ENCODE measurements around the gene UNC5C.
A peak's percentile ranks its signal among the peaks of the same experiment; 100 is the strongest.

Gene UNC5C

DNA sequence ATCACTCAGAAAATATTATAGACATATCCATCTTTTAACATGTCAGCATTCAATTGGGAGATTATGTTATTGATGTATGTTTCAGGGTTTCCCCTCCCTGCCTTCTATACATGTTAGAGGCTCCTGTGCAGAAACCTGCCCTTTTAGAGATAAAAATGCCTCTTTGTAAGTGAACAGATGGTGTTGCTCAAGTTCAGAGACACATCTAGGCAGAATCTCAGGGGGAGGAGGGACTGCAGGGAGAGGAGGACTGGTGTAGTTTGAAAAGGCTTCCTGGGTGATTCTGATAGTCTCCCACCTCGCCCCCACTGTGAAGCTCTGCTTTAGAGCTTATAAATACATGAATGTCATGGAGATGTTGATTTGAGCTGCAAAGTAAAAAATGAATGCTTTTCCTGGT, 12.0 kb upstream of the UNC5C start:
- H3K9ac ChIP-seq (ENCODE audit: low read length) = no peak overlapping the region
- no peaks in the 10 kb centered on the region for H3K36me3 ChIP-seq (ENCODE audit: control insufficient read depth, insufficient read depth, low read length)
- H3K4me1 ChIP-seq (ENCODE audit: control insufficient read depth, low read depth, low read length) = no peaks in the 10 kb centered on the region
- H2BK5ac ChIP-seq (ENCODE audit: low read length) = no peak overlapping the region
- H3K27me3 ChIP-seq (ENCODE audit: insufficient read depth, low read length, poor library complexity) = no peaks in the 10 kb centered on the region
- no peak overlapping the region for H3K27ac ChIP-seq (ENCODE audit: low read depth, low read length)
- H3K79me2 ChIP-seq (ENCODE audit: control insufficient read depth, insufficient read depth, low read length) = no peaks in the 10 kb centered on the region
- no peak overlapping the region for H2BK15ac ChIP-seq (replicated peaks; ENCODE audit: low read depth)
- H3K4ac ChIP-seq (ENCODE audit: low read depth, low read length) = no peak overlapping the region
- no peak overlapping the region for H3K4me3 ChIP-seq (ENCODE audit: low read length)
- no peak overlapping the region for H3K56ac ChIP-seq (ENCODE audit: low read length)
- H3K23ac ChIP-seq (ENCODE audit: low read length) = no peak overlapping the region
- H2BK120ac ChIP-seq (ENCODE audit: low read depth, low read length) = no peak overlapping the region
- no peak overlapping the region for H2AK5ac ChIP-seq (ENCODE audit: low read length)
- no peaks in the 10 kb centered on the region for H3K79me1 ChIP-seq (ENCODE audit: low read length)
- H4K5ac ChIP-seq (ENCODE audit: low read length) = no peak overlapping the region
- no peak overlapping the region for H3K18ac ChIP-seq (ENCODE audit: low read length)
- no peak overlapping the region for H3K4me2 ChIP-seq (ENCODE audit: low read length)
- WGBS (ENCODE audit: extremely low coverage, insufficient coverage, low lambda C conversion rate) = no CpG with 5 or more reads among the region's 1 CpG
- DNase-seq = no peak
- no peak overlapping the region for H4K8ac ChIP-seq (ENCODE audit: low read depth, low read length)

DNA sequence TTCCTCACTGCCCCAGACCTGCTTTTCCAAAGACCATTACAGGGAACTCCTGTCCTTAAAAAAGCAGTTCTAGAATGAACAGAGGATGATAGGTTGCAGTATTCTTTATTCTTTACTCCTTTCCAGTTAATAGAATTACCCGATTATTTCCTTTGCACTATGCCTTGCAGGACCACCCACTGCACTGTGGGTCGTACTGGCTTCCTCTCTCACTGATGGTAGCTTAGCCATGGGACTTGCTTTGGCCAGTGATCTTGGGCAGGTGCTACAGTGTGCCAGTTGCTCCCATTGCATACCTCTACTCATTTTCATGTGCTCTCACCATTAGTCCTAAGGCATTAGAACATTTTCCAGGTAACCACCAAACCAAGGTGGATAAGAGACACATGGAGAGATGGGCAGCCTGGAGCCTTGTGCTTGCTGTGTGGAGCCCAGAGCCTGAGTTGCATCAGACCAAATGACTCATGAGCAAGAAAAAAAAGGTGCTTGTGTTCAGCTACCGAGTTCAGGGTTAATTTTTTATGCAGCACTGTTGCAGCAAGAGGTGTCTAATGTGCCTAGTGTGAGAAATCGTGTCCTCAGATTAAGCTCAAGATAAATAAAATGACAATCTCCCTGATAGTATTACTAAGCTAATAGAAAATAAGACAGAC, 7.6 kb upstream of the UNC5C start:
- H3K4ac ChIP-seq (ENCODE audit: low read depth, low read length) = no peak overlapping the region
- no peak overlapping the region for H3K18ac ChIP-seq (ENCODE audit: low read length)
- H4K8ac ChIP-seq (ENCODE audit: low read depth, low read length) = no peak overlapping the region
- no peaks in the 10 kb centered on the region for H3K36me3 ChIP-seq (ENCODE audit: control insufficient read depth, insufficient read depth, low read length)
- H3K9ac ChIP-seq (ENCODE audit: low read length) = no peak overlapping the region
- no peak overlapping the region for H2AK5ac ChIP-seq (ENCODE audit: low read length)
- no peak overlapping the region for H3K23ac ChIP-seq (ENCODE audit: low read length)
- WGBS (ENCODE audit: extremely low coverage, insufficient coverage, low lambda C conversion rate) = no CpG with 5 or more reads among the region's 4 CpGs
- H3K4me1 ChIP-seq (ENCODE audit: control insufficient read depth, low read depth, low read length) = no peaks in the 10 kb centered on the region
- no peak overlapping the region for H3K27ac ChIP-seq (ENCODE audit: low read depth, low read length)
- H2BK120ac ChIP-seq (ENCODE audit: low read depth, low read length) = no peak overlapping the region
- H3K27me3 ChIP-seq (ENCODE audit: insufficient read depth, low read length, poor library complexity) = no peaks in the 10 kb centered on the region
- H3K79me2 ChIP-seq (ENCODE audit: control insufficient read depth, insufficient read depth, low read length) = no peaks in the 10 kb centered on the region
- H4K5ac ChIP-seq (ENCODE audit: low read length) = no peak overlapping the region
- H2BK5ac ChIP-seq (ENCODE audit: low read length) = no peak overlapping the region
- DNase-seq = peak; percentile 42
- H2BK15ac ChIP-seq (replicated peaks; ENCODE audit: low read depth) = no peak overlapping the region
- H3K4me3 ChIP-seq (ENCODE audit: low read length) = no peak overlapping the region
- H3K4me2 ChIP-seq (ENCODE audit: low read length) = no peak overlapping the region
- H3K79me1 ChIP-seq (ENCODE audit: low read length) = no peaks in the 10 kb centered on the region
- no peak overlapping the region for H3K56ac ChIP-seq (ENCODE audit: low read length)

DNA sequence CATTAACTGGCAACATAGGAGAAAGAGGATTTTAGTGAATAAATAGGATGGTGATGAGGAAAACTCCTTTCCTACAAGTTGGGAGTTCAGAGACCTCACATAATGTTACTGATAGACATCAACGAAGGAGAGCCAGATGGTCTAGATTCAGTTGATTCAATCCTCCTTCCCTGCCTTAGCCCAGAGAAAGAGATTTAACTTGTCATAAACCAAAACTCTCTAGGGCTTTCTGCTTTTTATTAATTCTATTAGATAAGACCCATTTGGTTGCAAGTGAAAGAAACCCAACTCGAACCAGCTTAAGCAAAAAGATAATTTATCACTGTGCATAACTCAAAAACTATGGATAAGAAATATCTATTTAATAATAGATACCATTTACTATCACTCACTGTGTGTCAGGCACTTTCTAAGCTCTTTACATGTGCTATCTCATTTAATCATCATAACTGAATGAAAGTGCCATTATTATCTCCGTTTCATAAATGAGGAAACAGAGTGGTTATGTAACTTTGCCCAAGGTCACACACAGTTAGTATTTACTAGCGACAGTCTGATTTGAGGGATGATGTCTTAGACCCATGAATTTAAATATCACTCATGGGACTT, 4.3 kb upstream of the UNC5C start:
- no peak overlapping the region for H3K4me3 ChIP-seq (ENCODE audit: low read length)
- no peak overlapping the region for H3K27ac ChIP-seq (ENCODE audit: low read depth, low read length)
- H3K23ac ChIP-seq (ENCODE audit: low read length) = no peak overlapping the region
- no peaks in the 10 kb centered on the region for H3K4me1 ChIP-seq (ENCODE audit: control insufficient read depth, low read depth, low read length)
- H3K4me2 ChIP-seq (ENCODE audit: low read length) = no peak overlapping the region
- H3K79me2 ChIP-seq (ENCODE audit: control insufficient read depth, insufficient read depth, low read length) = no peaks in the 10 kb centered on the region
- H2BK120ac ChIP-seq (ENCODE audit: low read depth, low read length) = no peak overlapping the region
- no peak overlapping the region for H4K5ac ChIP-seq (ENCODE audit: low read length)
- H2BK15ac ChIP-seq (replicated peaks; ENCODE audit: low read depth) = no peak overlapping the region
- no peak overlapping the region for H3K56ac ChIP-seq (ENCODE audit: low read length)
- H4K8ac ChIP-seq (ENCODE audit: low read depth, low read length) = no peak overlapping the region
- H2AK5ac ChIP-seq (ENCODE audit: low read length) = no peak overlapping the region
- no peaks in the 10 kb centered on the region for H3K36me3 ChIP-seq (ENCODE audit: control insufficient read depth, insufficient read depth, low read length)
- no peak overlapping the region for H3K18ac ChIP-seq (ENCODE audit: low read length)
- no peak for DNase-seq
- peaks cover 3% of the 10 kb centered on the region for H3K27me3 ChIP-seq (ENCODE audit: insufficient read depth, low read length, poor library complexity)
- no peaks in the 10 kb centered on the region for H3K79me1 ChIP-seq (ENCODE audit: low read length)
- no peak overlapping the region for H3K9ac ChIP-seq (ENCODE audit: low read length)
- H2BK5ac ChIP-seq (ENCODE audit: low read length) = no peak overlapping the region
- no CpG with 5 or more reads among the region's 4 CpGs for WGBS (ENCODE audit: extremely low coverage, insufficient coverage, low lambda C conversion rate)
- H3K4ac ChIP-seq (ENCODE audit: low read depth, low read length) = no peak overlapping the region

DNA sequence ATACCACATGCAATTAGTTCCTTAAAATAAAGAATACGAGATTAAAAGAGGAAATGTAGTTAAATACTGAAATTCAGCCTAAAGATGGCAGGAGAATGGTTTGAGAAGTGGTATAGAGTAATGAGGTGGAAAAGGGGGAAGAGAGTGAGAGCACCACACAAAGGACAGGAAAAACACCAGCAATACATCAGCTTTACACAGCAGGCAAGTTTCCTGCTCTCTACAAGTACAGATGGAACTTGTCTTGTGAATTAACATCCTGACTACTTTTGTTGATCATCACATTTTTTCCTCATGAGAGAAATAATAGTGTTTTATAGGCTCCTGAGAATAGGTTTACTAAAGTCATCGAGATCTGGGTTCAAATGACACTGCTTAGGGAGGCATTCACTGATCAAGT, 2.9 kb upstream of the UNC5C start:
- Histone ChIP-seq H4K5ac (ENCODE audit: low read length) (no peak overlapping the region), H2BK120ac (ENCODE audit: low read depth, low read length) (no peak overlapping the region), H3K27me3 (ENCODE audit: insufficient read depth, low read length, poor library complexity) (peaks cover 3% of the 10 kb centered on the region), H3K4me2 (ENCODE audit: low read length) (no peak overlapping the region), H3K79me1 (ENCODE audit: low read length) (no peaks in the 10 kb centered on the region), H2AK5ac (ENCODE audit: low read length) (no peak overlapping the region), H4K8ac (ENCODE audit: low read depth, low read length) (no peak overlapping the region), H3K4me3 (ENCODE audit: low read length) (no peak overlapping the region), H2BK15ac (replicated peaks; ENCODE audit: low read depth) (no peak overlapping the region), H3K9ac (ENCODE audit: low read length) (no peak overlapping the region), H3K79me2 (ENCODE audit: control insufficient read depth, insufficient read depth, low read length) (no peaks in the 10 kb centered on the region), H3K56ac (ENCODE audit: low read length) (no peak overlapping the region), H3K18ac (ENCODE audit: low read length) (no peak overlapping the region), H3K4ac (ENCODE audit: low read depth, low read length) (no peak overlapping the region), H3K23ac (ENCODE audit: low read length) (no peak overlapping the region), H3K4me1 (ENCODE audit: control insufficient read depth, low read depth, low read length) (no peaks in the 10 kb centered on the region), H3K27ac (ENCODE audit: low read depth, low read length) (no peak overlapping the region), H2BK5ac (ENCODE audit: low read length) (no peak overlapping the region), H3K36me3 (ENCODE audit: control insufficient read depth, insufficient read depth, low read length) (no peaks in the 10 kb centered on the region)
- DNase-seq = no peak
- WGBS (ENCODE audit: extremely low coverage, insufficient coverage, low lambda C conversion rate) = 100% methylated on average over 1 of the region's 2 CpGs

DNA sequence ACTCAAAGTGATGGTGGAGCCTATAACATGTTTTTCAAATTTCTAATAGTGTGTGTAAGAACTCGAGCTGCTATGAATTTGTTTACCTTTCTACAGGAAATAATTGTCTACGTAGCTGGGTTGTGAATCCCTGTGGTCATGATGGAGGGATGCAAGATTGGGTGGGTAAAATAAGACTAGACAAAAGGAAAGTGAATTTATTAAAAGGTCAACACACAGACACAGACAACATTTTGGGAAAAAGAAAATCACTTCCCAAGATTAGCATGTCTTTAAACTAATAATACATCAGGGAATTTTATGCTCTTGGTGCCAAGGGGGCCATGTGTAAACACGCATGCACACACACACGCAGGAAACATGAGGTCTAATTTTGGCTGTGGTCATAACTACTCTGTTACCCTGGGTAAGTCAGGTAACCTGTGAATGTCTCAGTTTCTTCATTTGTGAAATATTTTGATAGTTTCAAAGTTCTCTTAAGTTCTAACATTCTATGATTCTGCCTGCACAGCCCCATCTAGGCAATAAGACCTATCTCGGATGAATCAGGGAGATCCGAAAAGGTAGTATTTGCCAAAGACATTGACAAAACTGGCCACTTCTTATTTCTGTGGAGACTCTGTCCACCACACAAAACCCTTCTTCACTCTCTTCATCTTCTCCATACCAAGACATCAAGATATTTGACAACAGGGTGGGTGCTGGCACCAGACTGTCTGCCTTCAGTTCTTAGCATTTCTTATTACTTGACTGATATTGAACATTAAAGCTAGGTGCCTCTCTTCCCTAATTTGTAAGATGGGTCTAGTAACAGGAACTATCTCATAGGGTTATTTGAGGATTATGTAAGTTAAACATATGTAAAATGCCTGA, 1.6 kb upstream of the UNC5C start:
- Histone ChIP-seq H4K5ac (ENCODE audit: low read length) (no peak overlapping the region), H3K27ac (ENCODE audit: low read depth, low read length) (no peak overlapping the region)

More for the DNA sequence above, 1.6 kb upstream of the UNC5C start:
- H4K8ac ChIP-seq (ENCODE audit: low read depth, low read length) = no peak overlapping the region
- H3K4me1 ChIP-seq (ENCODE audit: control insufficient read depth, low read depth, low read length) = no peaks in the 10 kb centered on the region
- no peak overlapping the region for H2BK120ac ChIP-seq (ENCODE audit: low read depth, low read length)
- no peak overlapping the region for H3K9ac ChIP-seq (ENCODE audit: low read length)
- H3K36me3 ChIP-seq (ENCODE audit: control insufficient read depth, insufficient read depth, low read length) = no peaks in the 10 kb centered on the region
- DNase-seq = no peak
- H3K4ac ChIP-seq (ENCODE audit: low read depth, low read length) = no peak overlapping the region
- H2BK15ac ChIP-seq (replicated peaks; ENCODE audit: low read depth) = no peak overlapping the region
- H3K56ac ChIP-seq (ENCODE audit: low read length) = peak overlapping the region; percentile 76
- H2AK5ac ChIP-seq (ENCODE audit: low read length) = no peak overlapping the region
- no peak overlapping the region for H3K4me2 ChIP-seq (ENCODE audit: low read length)
- H3K23ac ChIP-seq (ENCODE audit: low read length) = no peak overlapping the region
- H3K79me2 ChIP-seq (ENCODE audit: control insufficient read depth, insufficient read depth, low read length) = no peaks in the 10 kb centered on the region
- WGBS (ENCODE audit: extremely low coverage, insufficient coverage, low lambda C conversion rate) = no CpG with 5 or more reads among the region's 6 CpGs
- no peak overlapping the region for H2BK5ac ChIP-seq (ENCODE audit: low read length)
- H3K18ac ChIP-seq (ENCODE audit: low read length) = no peak overlapping the region
- no peaks in the 10 kb centered on the region for H3K79me1 ChIP-seq (ENCODE audit: low read length)
- H3K27me3 ChIP-seq (ENCODE audit: insufficient read depth, low read length, poor library complexity) = peaks cover 3% of the 10 kb centered on the region
- H3K4me3 ChIP-seq (ENCODE audit: low read length) = no peak overlapping the region

All from mesendoderm (in vitro differentiated cells).